GM23338 (cell line): Measurements from ENCODE around the gene FHIT. TPM values are rescaled to one million over a fixed set of nuclear protein-coding genes. Genes with fewer than 3 reads are reported as not detected.

Source experiments
- ATAC-seq: fragments of 200-7000 bp; cut with Tn5 transposase; 3 replicates; pipeline ENCODE4 v1.9.1; 2020
- DNase-seq: peaks from one replicate; pipeline ENCODE4 v3.0.0-alpha.2; 2015; ENCODE audit warnings: low spot score
- H2AFZ ChIP-seq: fragments of 200-600 bp; sonication (generic); 2 replicates; pipeline ENCODE4 v1.8.0; 2016; ENCODE audit warnings: antibody characterized with exemption, mild to moderate bottlenecking, moderate library complexity
- H3F3A ChIP-seq: fragments of 200-600 bp; sonication (generic); replicated peaks from 2 replicates; pipeline ENCODE4 v1.8.0; 2017; ENCODE audit warnings: antibody characterized with exemption, mixed run types, low read depth
- H3K27ac ChIP-seq: fragments of 200-600 bp; sonication (generic); 2 replicates; pipeline ENCODE4 v1.6.1; 2016; ENCODE audit warnings: low read depth
- H3K27me3 ChIP-seq: fragments of 200-600 bp; sonication (generic); 2 replicates; pipeline ENCODE4 v1.8.0; 2016; ENCODE audit warnings: mild to moderate bottlenecking, mixed run types, moderate library complexity; ENCODE audit not compliant: insufficient read depth
- H3K36me3 ChIP-seq: fragments of 200-600 bp; sonication (generic); 2 replicates; pipeline ENCODE4 v1.8.0; 2016; ENCODE audit warnings: mild to moderate bottlenecking; ENCODE audit not compliant: insufficient read depth
- H3K4me1 ChIP-seq: fragments of 200-600 bp; sonication (generic); 2 replicates; pipeline ENCODE4 v1.8.0; 2016; ENCODE audit warnings: mild to moderate bottlenecking, moderate library complexity; ENCODE audit not compliant: insufficient read depth
- H3K4me2 ChIP-seq: fragments of 200-600 bp; sonication (generic); 2 replicates; pipeline ENCODE4 v1.7.1; 2017; ENCODE audit warnings: mixed run types
- H3K4me3 ChIP-seq: fragments of 200-600 bp; sonication (generic); 2 replicates; pipeline ENCODE4 v1.6.1; 2016; ENCODE audit warnings: mixed run types
- H3K79me2 ChIP-seq: fragments of 200-600 bp; sonication (generic); replicated peaks from 2 replicates; pipeline ENCODE4 v1.8.0; 2017; ENCODE audit warnings: mild to moderate bottlenecking; ENCODE audit not compliant: insufficient read depth
- H3K9me2 ChIP-seq: fragments of 200-600 bp; sonication (generic); 2 replicates; pipeline ENCODE4 v1.8.0; 2017; ENCODE audit not compliant: insufficient read depth
- H4K20me1 ChIP-seq: fragments of 200-600 bp; sonication (generic); replicated peaks from 2 replicates; pipeline ENCODE4 v1.8.0; 2017; ENCODE audit warnings: mild to moderate bottlenecking; ENCODE audit not compliant: insufficient read depth
- H3K27ac Mint-ChIP-seq: 2 replicates; pipeline ENCODE4 v1.8.0; 2020; ENCODE audit warnings: inconsistent platforms, mild to moderate bottlenecking, moderate library complexity, mixed read lengths
- H3K27me3 Mint-ChIP-seq: 3 replicates; pipeline ENCODE4 v1.8.0; 2022; ENCODE audit warnings: low read depth, mild to moderate bottlenecking, moderate library complexity, mixed read lengths, inconsistent platforms; ENCODE audit not compliant: insufficient read depth, poor library complexity
- H3K36me3 Mint-ChIP-seq: 3 replicates; pipeline ENCODE4 v1.8.0; 2021; ENCODE audit warnings: low read depth, mild to moderate bottlenecking, inconsistent platforms, moderate library complexity, mixed read lengths
- H3K4me1 Mint-ChIP-seq: 3 replicates; pipeline ENCODE4 v1.8.0; 2020; ENCODE audit warnings: mild to moderate bottlenecking, inconsistent platforms, mixed read lengths
- H3K4me3 Mint-ChIP-seq: 3 replicates; pipeline ENCODE4 v1.8.0; 2021; ENCODE audit warnings: moderate library complexity, mild to moderate bottlenecking, inconsistent platforms, mixed read lengths
- H3K9me3 Mint-ChIP-seq: 3 replicates; pipeline ENCODE4 v1.8.0; 2020; ENCODE audit warnings: moderate library complexity, mild to moderate bottlenecking, inconsistent platforms, mixed read lengths
- CREB1 ChIP-seq: fragments of 250-450 bp; sonication (Bioruptor Pico); IDR thresholded peaks from 2 replicates; pipeline ENCODE4 v1.5.0; 2020; ENCODE audit warnings: low read depth, mild to moderate bottlenecking, moderate library complexity
- ETS1 ChIP-seq: IDR thresholded peaks from 2 replicates; pipeline ENCODE4 v1.6.1; 2016; ENCODE audit warnings: antibody characterized with exemption
- EZH2 ChIP-seq: fragments of 200-600 bp; sonication (generic); IDR thresholded peaks from one replicate; pipeline ENCODE4 v1.8.0; 2017; ENCODE audit warnings: antibody characterized with exemption, mild to moderate bottlenecking, low read depth; ENCODE audit not compliant: unreplicated experiment
- EZH2phosphoT487 ChIP-seq: fragments of 200-600 bp; sonication (generic); IDR thresholded peaks from one replicate; pipeline ENCODE4 v1.8.1; 2018; ENCODE audit warnings: antibody characterized with exemption; ENCODE audit not compliant: unreplicated experiment
- NANOG ChIP-seq: IDR thresholded peaks from 2 replicates; pipeline ENCODE4 v1.6.1; 2016; ENCODE audit warnings: antibody characterized with exemption, borderline replicate concordance
- POLR2AphosphoS5 ChIP-seq: IDR thresholded peaks from 2 replicates; pipeline ENCODE4 v1.6.1; 2016; ENCODE audit warnings: antibody characterized with exemption, low read depth
- REST ChIP-seq: IDR thresholded peaks from one replicate; pipeline ENCODE4 v1.6.1; 2018; ENCODE audit warnings: antibody characterized with exemption; ENCODE audit not compliant: unreplicated experiment
- STAT1 ChIP-seq: IDR thresholded peaks from one replicate; pipeline ENCODE4 v1.6.1; 2016; ENCODE audit warnings: antibody characterized with exemption; ENCODE audit not compliant: unreplicated experiment
- ZNF114 ChIP-seq: fragments of 250-450 bp; sonication (Bioruptor Pico); IDR thresholded peaks from 2 replicates; pipeline ENCODE4 v1.5.0; 2020; ENCODE audit warnings: mild to moderate bottlenecking, moderate library complexity
- ZNF331 ChIP-seq: fragments of 250-450 bp; sonication (Bioruptor Pico); IDR thresholded peaks from 2 replicates; pipeline ENCODE4 v1.5.0; 2020; ENCODE audit warnings: low read depth, mild to moderate bottlenecking, moderate library complexity
- polyA plus RNA-seq: library from polyadenylated mRNA; unstranded; fragments of >200 nt; fragmentation: Nextera tagmentation; extraction: Ambion mirVana; gene quantifications from 2 replicates; pipeline ENCODE4 v1.2.1, GENCODE V29; 2016
- total RNA-seq: library from RNA; depleted of rRNA; stranded (reverse); fragments of >200 nt; shearing (Covaris generic); gene quantifications from 2 replicates; pipeline ENCODE4 v1.2.3, GENCODE V29; 2014
- TF ChIP-seq, protein P1 (sequence below), 2 experiments: fragments of 200-600 bp in 1 of 2; sonication (generic) in 1 of 2; conservative IDR thresholded peaks; 2 replicates each; pipeline versions ENCODE4 v1.5.1 to v1.6.1; 2016 to 2017; ENCODE audit warnings: antibody characterized with exemption in 2 of 2, low read depth in 2 of 2, mild to moderate bottlenecking in 2 of 2, moderate library complexity in 1 of 2
- TF ChIP-seq, protein P2 (sequence below): fragments of 250-450 bp; sonication (Bioruptor Pico); IDR thresholded peaks from 2 replicates; pipeline ENCODE4 v1.5.0; 2020; ENCODE audit warnings: mild to moderate bottlenecking, moderate library complexity

Gene FHIT
- total and polyA plus RNA-seq, 2 experiments from 2014 or later: 3.0 to 8.3 TPM

GRCh38 chr3:59992578-59992977 is 1258.7 kb downstream of the FHIT start (continued):
- TF ChIP-seq, protein P1, sequence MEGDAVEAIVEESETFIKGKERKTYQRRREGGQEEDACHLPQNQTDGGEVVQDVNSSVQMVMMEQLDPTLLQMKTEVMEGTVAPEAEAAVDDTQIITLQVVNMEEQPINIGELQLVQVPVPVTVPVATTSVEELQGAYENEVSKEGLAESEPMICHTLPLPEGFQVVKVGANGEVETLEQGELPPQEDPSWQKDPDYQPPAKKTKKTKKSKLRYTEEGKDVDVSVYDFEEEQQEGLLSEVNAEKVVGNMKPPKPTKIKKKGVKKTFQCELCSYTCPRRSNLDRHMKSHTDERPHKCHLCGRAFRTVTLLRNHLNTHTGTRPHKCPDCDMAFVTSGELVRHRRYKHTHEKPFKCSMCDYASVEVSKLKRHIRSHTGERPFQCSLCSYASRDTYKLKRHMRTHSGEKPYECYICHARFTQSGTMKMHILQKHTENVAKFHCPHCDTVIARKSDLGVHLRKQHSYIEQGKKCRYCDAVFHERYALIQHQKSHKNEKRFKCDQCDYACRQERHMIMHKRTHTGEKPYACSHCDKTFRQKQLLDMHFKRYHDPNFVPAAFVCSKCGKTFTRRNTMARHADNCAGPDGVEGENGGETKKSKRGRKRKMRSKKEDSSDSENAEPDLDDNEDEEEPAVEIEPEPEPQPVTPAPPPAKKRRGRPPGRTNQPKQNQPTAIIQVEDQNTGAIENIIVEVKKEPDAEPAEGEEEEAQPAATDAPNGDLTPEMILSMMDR (conservative IDR thresholded peaks at IDR 0.05; ENCODE audit: low read depth in 2 of 2): no peak
- no peak for TF ChIP-seq REST
- no peak for TF ChIP-seq STAT1
- no peak for TF ChIP-seq ZNF331
- TF ChIP-seq CREB1 (CRISPR knock-in tag): no peak
- TF ChIP-seq NANOG: no peak

DNA sequence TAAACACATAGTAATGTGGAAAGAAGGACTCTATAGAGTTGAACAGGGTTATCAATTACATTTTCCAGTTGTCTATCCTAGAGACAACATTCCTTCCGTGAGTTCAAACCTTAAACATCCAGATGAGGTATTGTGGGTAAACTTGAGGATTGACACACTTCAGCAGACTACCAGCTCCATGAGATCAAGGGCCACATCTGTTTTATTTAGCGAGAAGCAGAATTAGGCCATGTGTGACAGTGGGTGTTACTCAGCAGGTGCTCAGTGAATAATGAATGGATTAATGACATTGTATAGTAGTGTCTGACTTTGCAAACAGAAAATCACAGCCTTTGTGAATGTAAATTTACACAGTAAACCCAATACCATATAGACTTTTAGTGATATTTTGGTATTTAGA is 1260.3 kb downstream of the FHIT start:
- H2AFZ ChIP-seq: no peak overlapping the region
- no peaks in the 10 kb centered on the region for H3K4me1 ChIP-seq
- Mint-ChIP-seq H3K27me3 (peaks cover 2% of the 10 kb centered on the region), H3K36me3 (no peaks in the 10 kb centered on the region), H3K9me3 (no peaks in the 10 kb centered on the region), H3K4me1 (peaks cover 9% of the 10 kb centered on the region; the same call in 2 of the 3 replicates), H3K27ac (no peak overlapping the region), H3K4me3 (no peak overlapping the region)
- H3K79me2 ChIP-seq: no peaks in the 10 kb centered on the region
- H3K36me3 ChIP-seq: no peaks in the 10 kb centered on the region
- no peaks in the 10 kb centered on the region for H4K20me1 ChIP-seq
- DNase-seq (no peak), ATAC-seq (no peak)
- no peak overlapping the region for H3K4me2 ChIP-seq
- no peaks in the 10 kb centered on the region for H3K27me3 ChIP-seq
- H3F3A ChIP-seq: no peaks in the 10 kb centered on the region
- H3K27ac ChIP-seq: no peak overlapping the region
- no peak overlapping the region for H3K4me3 ChIP-seq
- H3K9me2 ChIP-seq: peaks cover 12% of the 10 kb centered on the region
- TF ChIP-seq, protein P2, sequence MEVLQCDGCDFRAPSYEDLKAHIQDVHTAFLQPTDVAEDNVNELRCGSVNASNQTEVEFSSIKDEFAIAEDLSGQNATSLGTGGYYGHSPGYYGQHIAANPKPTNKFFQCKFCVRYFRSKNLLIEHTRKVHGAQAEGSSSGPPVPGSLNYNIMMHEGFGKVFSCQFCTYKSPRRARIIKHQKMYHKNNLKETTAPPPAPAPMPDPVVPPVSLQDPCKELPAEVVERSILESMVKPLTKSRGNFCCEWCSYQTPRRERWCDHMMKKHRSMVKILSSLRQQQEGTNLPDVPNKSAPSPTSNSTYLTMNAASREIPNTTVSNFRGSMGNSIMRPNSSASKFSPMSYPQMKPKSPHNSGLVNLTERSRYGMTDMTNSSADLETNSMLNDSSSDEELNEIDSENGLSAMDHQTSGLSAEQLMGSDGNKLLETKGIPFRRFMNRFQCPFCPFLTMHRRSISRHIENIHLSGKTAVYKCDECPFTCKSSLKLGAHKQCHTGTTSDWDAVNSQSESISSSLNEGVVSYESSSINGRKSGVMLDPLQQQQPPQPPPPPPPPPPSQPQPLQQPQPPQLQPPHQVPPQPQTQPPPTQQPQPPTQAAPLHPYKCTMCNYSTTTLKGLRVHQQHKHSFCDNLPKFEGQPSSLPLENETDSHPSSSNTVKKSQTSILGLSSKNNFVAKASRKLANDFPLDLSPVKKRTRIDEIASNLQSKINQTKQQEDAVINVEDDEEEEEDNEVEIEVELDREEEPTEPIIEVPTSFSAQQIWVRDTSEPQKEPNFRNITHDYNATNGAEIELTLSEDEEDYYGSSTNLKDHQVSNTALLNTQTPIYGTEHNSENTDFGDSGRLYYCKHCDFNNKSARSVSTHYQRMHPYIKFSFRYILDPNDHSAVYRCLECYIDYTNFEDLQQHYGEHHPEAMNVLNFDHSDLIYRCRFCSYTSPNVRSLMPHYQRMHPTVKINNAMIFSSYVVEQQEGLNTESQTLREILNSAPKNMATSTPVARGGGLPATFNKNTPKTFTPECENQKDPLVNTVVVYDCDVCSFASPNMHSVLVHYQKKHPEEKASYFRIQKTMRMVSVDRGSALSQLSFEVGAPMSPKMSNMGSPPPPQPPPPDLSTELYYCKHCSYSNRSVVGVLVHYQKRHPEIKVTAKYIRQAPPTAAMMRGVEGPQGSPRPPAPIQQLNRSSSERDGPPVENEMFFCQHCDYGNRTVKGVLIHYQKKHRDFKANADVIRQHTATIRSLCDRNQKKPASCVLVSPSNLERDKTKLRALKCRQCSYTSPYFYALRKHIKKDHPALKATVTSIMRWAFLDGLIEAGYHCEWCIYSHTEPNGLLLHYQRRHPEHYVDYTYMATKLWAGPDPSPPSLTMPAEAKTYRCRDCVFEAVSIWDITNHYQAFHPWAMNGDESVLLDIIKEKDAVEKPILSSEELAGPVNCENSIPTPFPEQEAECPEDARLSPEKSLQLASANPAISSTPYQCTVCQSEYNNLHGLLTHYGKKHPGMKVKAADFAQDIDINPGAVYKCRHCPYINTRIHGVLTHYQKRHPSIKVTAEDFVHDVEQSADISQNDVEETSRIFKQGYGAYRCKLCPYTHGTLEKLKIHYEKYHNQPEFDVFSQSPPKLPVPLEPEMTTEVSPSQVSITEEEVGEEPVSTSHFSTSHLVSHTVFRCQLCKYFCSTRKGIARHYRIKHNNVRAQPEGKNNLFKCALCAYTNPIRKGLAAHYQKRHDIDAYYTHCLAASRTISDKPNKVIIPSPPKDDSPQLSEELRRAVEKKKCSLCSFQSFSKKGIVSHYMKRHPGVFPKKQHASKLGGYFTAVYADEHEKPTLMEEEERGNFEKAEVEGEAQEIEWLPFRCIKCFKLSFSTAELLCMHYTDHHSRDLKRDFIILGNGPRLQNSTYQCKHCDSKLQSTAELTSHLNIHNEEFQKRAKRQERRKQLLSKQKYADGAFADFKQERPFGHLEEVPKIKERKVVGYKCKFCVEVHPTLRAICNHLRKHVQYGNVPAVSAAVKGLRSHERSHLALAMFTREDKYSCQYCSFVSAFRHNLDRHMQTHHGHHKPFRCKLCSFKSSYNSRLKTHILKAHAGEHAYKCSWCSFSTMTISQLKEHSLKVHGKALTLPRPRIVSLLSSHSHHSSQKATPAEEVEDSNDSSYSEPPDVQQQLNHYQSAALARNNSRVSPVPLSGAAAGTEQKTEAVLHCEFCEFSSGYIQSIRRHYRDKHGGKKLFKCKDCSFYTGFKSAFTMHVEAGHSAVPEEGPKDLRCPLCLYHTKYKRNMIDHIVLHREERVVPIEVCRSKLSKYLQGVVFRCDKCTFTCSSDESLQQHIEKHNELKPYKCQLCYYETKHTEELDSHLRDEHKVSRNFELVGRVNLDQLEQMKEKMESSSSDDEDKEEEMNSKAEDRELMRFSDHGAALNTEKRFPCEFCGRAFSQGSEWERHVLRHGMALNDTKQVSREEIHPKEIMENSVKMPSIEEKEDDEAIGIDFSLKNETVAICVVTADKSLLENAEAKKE (CRISPR knock-in tag): no peak
- TF ChIP-seq ZNF331 (no peak), NANOG (no peak), CREB1 (CRISPR knock-in tag) (no peak), STAT1 (no peak), EZH2phosphoT487 (no peak), POLR2AphosphoS5 (no peak), EZH2 (no peak), ETS1 (no peak), ZNF114 (no peak)
